ENCODE data around the gene KCTD11.
A peak's percentile ranks its signal among the peaks of the same experiment; 100 is the strongest.
"Not testable (repeated sequence)": the region's sequence is repeated elsewhere in the genome, so short reads cannot be mapped to it uniquely, and the experiment has no call there.

KCTD11 gene

GRCh38 chr17:7318121-7318860 is 33.7 kb upstream of the KCTD11 start:
- no peak for DNase-seq

DNA sequence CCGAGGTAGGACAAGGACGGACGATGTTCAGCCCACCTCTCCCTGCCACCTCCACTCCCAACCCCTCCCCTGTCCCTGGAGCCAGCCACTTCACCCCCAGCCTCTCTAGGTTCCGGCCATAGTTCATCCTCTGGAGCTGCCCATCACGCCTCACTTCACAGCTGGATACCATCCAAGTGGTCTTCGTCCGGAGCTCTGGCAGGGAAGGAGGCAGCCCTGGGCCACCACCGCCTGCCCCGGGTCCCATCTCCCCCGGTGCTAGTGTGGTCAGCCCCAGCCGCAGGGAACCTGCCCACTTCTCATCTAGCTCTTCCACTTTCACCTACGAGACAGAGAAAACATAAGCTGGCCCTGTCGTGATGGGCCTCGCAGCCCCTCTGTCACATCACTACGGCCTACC is 30.5 kb upstream of the KCTD11 start:
- no peak for DNase-seq

- DNase-seq = no peak
Measured at GRCh38 chr17:7322520-7323194, 29.3 kb upstream of the KCTD11 start.

DNA sequence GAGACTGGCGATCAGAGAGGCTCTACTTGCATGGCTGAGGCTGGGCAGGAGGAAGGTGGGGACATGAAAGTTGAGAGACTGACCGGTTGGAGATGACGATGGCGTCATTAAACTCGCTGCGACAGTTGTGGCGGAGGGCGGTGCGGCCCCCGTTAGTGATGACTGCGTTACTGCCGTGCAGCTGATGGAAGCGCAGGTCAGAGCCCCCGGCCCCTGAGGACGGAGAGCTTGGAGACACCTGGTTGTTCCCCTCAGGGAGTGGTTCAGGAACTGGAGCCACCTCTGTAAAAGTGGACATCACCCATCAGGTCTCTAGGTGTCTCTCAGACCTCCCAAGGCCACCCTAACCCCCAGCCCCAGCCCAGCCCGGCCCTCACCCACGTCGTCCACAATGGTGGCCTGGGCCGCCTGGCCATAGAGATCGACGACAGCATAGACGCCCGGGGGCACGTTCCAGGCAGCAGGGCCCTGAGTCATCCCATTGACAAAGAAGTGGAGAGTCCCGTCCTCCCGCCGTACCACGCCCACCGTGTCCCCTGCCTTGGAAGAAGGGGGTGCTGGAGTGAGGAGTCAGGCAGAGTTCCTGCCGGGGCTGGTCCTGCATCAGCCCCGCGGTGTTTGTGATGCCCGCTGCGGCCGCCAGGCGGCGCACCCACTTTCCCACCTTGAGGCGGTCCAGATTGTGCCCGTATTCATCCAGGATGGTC is 28.1 kb upstream of the KCTD11 start:
- DNase-seq = no peak

DNA sequence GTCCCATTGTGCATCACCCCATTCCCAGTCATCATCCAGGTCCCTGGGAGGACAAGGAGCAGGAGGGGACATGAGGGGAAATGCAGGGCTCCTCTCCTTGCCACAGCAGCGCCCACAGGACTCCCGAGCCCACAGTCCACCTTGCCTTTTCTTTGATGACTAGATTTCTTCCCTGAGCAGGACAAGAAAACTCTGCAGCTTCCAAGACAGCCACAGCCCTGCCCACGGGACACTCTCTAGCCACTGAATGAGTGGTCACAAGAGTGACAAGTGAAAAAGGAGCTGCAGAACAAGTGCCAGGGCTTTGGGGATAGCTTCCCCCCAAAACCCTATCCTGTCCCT is 27.6 kb upstream of the KCTD11 start:
- DNase-seq = no peak

DNA sequence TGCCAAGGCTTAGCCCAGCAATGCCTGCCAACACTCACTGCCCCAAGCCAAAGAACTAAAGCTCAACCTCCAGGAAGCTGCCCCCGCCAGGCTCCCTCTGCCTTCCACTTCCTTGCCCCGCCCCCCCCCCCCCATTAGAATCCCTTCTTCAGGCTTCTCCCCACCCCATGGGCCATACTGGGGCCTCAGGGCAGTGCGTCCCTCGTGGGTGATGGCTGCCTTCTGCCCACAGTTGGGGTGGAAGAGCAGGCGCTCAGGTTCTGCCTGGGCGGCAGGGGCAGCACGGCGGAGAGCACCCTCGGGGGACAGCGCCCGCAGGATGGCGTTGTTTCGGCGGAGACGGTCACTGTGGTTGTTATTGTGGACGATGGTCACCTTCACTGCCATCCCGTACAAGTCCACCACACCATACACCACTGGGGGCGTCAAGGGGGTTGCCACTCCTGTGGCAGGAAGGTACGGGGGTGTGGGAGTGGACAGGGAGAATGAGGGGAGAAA is 26.9 kb upstream of the KCTD11 start:
- no peak for DNase-seq

GRCh38 chr17:7326186-7326585 is 25.8 kb upstream of the KCTD11 start:
- no peak for DNase-seq

DNA sequence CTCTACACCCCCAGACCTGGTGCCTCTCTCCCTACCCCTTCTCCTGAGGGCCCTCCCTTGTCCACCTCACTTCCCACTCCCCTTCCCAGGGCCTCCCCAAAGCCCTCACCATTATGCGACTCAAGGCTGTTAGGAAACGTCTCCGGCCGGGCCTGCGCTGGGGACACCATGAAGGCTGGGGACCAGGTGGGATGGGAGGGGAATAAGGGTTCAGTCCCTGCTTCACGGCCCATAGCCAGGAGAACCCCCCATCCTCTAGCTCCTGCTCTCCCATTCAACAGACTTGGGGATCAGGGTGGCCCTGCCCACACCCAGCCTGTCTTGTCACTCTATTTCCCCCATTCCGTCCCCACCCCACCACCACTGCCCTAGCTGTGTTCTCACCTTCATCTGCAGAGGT is 24.9 kb upstream of the KCTD11 start:
- no peak for DNase-seq

DNA sequence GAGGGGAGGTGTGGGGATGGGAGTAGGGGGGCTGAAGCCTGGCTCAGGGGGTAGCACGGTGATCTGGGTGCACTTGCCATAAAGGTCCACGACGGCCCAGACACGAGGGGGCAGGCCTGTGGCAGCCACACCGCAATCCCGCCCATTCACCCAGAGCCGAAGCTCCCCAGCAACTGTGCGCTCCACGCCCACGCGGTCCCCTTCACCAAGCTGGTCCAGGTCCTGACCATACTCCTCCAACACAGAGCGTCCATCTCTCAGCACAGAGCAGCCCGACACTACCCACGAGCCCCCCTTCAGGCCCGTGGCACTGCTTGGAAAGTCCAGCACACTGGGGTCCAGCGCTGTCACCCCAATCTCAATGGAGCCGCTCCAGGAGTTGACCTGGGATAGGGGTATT is 24.5 kb upstream of the KCTD11 start:
- no peak for DNase-seq

- no peak for DNase-seq
Measured at GRCh38 chr17:7328009-7328408, 24.0 kb upstream of the KCTD11 start.

- peak; percentile 56 for DNase-seq
Measured at GRCh38 chr17:7328840-7329373, 23.1 kb upstream of the KCTD11 start, which contains the start of gene NEURL4. NEURL4 (minus strand) TSS chr17:7329335; CDS start chr17:7329312, 23 bp downstream.

- peak; percentile 98 for DNase-seq
Measured at GRCh38 chr17:7329374-7329996, 22.5 kb upstream of the KCTD11 start.

DNA sequence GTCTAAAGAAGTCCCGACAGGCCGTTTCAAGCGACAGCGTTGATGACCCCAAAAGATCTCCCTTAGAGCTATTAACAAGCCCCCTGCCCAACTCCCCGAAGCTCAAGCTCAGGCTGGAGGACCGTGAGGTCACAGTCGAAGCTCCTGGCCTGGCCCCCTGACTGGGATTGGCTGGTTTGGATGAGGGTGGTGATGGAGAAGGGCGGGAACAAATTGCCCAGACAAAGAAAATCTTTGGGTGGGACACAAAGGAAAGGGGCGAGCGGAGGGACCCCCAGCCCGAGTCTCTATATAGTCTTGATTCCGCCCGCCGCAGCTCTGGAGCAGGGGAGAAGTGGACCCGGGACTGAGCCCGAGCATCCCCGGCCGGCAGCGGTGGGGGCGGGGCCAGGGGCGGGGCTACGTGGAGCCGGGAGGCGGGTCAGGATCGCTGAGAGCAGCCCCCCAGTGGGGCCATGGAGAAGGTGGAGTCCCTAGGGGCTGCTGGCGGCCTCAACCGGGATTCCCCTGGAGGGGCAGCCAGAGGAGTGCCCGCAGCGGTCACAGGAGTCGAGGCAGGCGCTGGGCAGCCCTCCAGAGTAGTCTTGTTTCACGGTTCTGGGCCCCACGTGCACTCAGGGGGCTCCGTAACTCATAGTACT is 21.8 kb upstream of the KCTD11 start:
- DNase-seq = no peak

GRCh38 chr17:7330638-7331015 is 21.3 kb upstream of the KCTD11 start:
- DNase-seq = no peak

GRCh38 chr17:7332111-7332510 is 19.9 kb upstream of the KCTD11 start:
- no peak for DNase-seq

DNA sequence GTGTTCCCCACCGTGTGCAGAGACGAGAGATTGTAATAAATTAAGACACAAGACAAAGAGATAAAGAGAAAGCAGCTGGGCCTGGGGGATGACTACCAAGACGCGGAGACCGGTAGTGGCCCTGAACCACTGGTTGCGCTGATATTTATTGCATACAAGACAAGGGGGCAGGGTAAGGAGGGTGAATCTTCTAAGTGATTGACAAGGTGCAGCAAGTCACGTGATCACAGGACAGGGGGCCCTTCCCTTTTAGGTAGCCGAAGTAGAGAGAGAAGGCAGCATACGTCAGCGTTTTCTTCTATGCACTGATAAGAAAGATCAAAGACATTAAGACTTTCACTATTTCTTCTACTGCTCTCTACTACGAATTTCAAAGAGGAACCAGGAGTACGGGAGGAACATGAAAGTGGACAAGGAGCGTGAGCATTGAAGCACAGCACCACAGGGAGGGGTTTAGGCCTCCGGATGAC is 19.3 kb upstream of the KCTD11 start:
- not testable (repeated sequence) for DNase-seq

DNA sequence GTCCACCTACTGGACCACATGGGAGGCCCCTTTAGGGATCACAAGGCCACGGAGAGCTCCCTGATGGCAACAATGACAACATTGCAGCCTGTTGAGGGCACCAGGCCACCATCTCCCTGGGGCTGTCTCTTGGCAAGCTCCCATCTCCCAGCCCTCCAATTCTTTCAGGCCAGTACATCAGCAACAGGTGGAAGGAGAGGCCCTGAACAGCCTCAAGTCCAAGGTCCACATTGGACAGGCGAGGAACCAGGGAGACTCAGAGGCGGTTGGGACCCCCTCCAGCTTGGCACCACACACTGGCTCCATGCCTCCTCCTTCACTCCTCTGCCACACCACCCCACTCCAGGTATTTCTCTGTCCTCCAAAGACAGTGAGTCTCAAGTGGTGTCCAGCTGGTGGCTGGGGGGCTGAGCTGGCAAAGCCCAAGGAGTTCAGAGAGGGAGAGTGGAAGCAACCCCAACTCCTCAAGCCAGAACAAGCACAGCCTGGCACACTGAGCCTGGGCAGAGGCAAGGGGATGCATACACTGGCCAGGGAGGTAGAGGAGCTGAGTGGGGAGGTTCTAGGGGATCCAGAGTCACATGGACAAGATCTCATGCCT is 16.9 kb upstream of the KCTD11 start:
- no peak for DNase-seq

DNA sequence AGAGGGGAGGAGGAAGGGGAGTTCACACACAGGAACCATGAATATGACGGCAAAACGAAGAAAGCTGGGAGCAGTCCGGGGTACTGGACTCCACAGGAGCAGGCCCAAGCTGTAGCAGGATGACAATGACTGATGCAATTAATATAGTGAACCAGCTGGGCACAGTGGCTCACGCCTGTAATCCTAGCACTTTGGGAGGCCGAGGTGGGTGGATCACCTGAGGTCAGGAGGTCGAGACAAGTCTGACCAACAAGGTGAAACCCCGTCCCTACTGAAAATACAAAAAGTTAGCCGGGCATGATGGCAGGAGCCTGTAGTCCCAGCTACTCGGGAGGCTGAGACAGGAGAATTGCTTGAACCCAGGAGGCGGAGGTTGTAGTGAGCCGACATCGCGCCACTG is 16.2 kb upstream of the KCTD11 start:
- not testable (repeated sequence) for DNase-seq

- no peak for DNase-seq
Measured at GRCh38 chr17:7336240-7337175, 15.5 kb upstream of the KCTD11 start, which contains the start of gene ACAP1. ACAP1 (plus strand) TSS chr17:7336529; CDS start chr17:7336735, 206 bp downstream.

DNA sequence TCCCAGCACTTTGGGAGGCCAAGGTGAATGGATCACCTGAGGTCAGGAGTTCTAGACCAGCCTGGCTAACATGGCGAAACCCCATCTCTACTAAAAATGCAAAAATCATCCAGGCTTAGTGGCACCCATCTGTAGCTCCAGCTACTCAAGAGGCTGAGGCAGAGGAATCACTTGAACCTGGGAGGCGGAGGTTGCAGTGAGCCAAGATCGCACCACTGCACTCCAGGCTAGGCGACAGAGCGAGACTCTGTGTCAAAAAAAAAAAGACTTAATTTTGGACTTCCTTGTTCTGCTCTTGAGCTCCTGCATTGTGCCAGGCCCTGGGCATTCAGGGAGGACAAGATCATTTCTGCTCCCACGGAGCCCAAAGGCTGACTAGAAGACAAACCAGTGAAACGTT is 14.4 kb upstream of the KCTD11 start:
- not testable (repeated sequence) for DNase-seq

Data from right kidney (tissue), 1 donor.